GM21723 (cell line): ENCODE results near the gene OLFM2.
"Not testable (repeated sequence)": the region's sequence is repeated elsewhere in the genome, so short reads cannot be mapped to it uniquely, and the experiment has no call there.

ENCODE experiments used
- ATAC-seq: cut with Tn5 transposase; IDR thresholded peaks from one replicate; pipeline ENCODE4 v1.9.1; 2021; ENCODE audit warnings: mild to moderate bottlenecking, moderate library complexity; ENCODE audit not compliant: unreplicated experiment

The OLFM2 gene

GRCh38 chr19:9865732-9866501, 70.4 kb downstream of the OLFM2 start:
- no peak for ATAC-seq

DNA sequence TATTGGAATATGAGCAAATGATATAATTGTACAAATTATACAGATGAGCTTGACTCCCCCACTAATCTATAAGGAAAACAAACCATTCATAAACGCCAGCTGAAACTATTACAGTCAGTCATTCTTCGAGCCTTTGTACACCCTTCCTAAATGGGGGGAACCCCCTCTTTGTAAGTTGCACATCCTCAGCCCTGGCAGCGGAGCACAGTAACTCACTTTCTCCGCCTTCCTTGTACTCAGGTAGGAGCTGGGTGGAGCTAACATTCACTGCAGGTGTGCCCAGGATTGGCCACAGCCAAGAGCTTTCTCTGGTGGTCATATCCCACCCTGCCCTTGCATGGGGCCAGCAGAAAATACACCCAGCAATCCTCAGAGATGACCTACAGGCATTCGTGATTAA, 72.6 kb downstream of the OLFM2 start:
- no peak for ATAC-seq

- ATAC-seq = no peak
These were observed 73.4 kb downstream of the OLFM2 start for GRCh38 chr19:9862938-9863337.

DNA sequence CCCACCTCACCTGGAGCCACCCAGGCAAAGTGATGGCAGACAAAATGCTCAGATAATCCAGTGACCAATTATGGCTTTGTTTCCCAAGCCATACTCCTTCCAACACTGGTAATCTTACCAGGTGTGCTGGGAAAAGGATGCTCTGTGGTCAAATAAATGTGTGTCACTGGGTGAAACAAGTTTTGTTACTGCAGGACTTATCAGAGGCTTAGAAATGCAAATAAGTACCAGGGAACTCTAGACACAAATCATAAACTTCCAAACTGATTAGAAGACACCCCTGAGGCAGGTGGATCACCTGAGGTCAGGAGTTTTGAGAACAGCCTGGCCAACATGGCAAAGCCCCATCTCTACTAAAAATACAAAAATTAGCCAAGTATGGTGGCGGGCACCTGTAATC, 74.8 kb downstream of the OLFM2 start:
- no peak for ATAC-seq

- ATAC-seq = no peak
These were observed 75.9 kb downstream of the OLFM2 start for GRCh38 chr19:9860407-9860806.

GRCh38 chr19:9858766-9859165, 77.5 kb downstream of the OLFM2 start:
- no peak for ATAC-seq

DNA sequence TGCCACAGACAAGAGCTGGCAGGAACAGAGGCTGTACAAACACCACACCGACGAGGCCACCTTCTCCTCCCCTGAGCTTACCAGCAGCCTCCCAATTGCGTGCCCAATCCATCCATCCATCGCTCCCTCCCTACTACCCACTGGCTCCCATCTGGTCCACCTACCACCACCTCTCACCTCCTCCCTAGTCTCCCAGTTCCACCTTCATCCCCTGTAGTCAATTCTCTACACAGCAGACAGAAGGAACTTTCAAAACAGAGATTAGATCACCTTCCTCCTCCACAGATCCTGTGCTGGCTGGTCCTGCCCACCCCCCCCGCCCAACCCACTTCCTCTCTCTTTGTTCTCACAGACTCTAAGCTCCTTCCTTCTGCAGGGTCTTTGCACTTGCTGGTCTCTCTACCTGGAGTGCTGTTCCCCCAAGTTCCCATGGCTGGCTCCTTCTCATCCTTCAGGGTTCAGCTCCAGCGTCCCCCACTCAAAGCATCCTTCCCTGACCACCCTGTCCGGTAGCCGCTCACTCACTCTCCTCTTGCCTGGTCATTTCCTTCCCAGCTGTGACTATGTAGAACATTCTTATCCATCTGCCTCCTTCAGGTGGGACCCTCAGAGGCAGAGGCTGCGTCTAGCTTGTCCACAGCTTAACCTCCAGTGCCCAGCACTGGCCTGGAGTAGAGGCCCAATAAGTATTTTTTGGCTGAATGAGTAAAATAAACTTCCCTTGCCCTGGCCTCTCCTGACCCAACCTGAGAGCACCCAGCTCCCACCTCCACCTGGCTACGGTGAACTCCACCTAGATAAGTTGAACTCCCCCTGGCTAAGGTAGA, 78.2 kb downstream of the OLFM2 start:
- no peak for ATAC-seq

GRCh38 chr19:9857076-9857721, 79.1 kb downstream of the OLFM2 start:
- ATAC-seq = no peak

- ATAC-seq = no peak
These were observed 79.7 kb downstream of the OLFM2 start for GRCh38 chr19:9856609-9857008.

- no peak for ATAC-seq
These were observed 82.0 kb downstream of the OLFM2 start for GRCh38 chr19:9854282-9854846.

DNA sequence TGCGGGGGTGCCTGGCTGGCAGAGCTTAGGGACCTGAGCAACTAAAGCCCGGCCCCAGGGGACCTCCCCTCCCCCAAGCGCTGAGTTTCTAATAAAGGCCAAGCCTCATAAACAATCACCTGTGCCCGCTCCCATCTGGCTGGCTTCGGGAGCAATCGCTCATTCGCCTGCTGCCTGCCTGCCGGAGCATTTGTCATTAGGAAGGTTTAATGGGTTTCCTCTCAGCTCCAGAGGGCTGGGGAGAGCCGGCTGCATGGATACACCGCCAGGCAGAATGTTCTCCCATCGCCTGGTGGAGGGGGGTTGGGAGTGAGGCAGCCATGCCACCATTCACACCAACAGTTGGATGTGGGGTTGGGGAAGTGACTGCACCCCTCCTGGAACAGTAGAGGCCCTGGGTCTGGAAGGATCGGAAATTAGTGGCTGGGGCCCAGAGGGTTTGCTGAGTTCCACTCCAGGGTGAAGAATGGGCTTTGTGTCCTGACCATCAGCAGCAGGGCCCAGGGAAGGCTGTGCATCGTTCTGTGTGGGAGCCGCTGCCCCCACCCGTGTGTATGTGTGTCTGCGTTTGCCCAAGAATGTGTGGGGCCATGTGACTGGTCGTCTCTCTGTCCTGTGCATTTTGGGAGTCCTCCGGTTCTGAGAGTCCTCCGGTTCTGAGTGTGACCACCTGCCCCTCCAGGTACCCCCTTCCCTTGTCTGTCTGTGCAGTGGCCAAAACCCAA, 85.9 kb downstream of the OLFM2 start:
- ATAC-seq = no peak

- no peak for ATAC-seq
These were observed 86.5 kb downstream of the OLFM2 start for GRCh38 chr19:9849791-9850190.

- ATAC-seq = no peak
These were observed 87.6 kb downstream of the OLFM2 start for GRCh38 chr19:9848762-9849161.

GRCh38 chr19:9848060-9848459, 88.3 kb downstream of the OLFM2 start:
- no peak for ATAC-seq

GRCh38 chr19:9847087-9847671, 89.1 kb downstream of the OLFM2 start:
- no peak for ATAC-seq

- ATAC-seq = not testable (repeated sequence)
These were observed 92.6 kb downstream of the OLFM2 start for GRCh38 chr19:9843626-9844273.

- no peak for ATAC-seq
These were observed 93.3 kb downstream of the OLFM2 start for GRCh38 chr19:9842834-9843625.

DNA sequence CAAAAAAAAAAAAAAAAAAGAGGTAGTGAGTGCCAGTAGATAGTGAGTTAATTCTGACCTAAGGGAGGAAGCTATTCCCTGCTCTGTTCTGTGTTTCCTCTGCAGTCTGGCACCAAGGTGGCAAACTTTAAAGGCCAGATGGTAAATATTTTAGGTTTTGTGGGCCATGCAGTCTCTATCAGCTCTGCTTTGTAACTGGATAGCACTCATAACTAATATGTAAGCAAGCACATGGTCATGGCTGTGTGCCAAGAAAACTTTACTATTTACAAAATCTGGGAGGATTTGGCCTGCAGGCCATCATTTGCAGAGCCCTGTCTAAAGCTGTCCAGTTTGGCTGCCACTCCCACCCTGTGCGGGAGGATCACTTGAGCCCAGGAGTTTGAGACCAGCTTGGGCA, 96.9 kb downstream of the OLFM2 start:
- no peak for ATAC-seq

GRCh38 chr19:9838324-9838723, 98.0 kb downstream of the OLFM2 start:
- ATAC-seq = no peak
